HG03558 (cell line): Measurements from ENCODE around the gene TIMM21.

ENCODE experiments used
- ATAC-seq: cut with Tn5 transposase; IDR thresholded peaks from one replicate; pipeline ENCODE4 v1.9.1; 2021; ENCODE audit warnings: moderate number of reproducible peaks; ENCODE audit not compliant: unreplicated experiment; ENCODE audit errors: extremely low read depth

Gene TIMM21

DNA sequence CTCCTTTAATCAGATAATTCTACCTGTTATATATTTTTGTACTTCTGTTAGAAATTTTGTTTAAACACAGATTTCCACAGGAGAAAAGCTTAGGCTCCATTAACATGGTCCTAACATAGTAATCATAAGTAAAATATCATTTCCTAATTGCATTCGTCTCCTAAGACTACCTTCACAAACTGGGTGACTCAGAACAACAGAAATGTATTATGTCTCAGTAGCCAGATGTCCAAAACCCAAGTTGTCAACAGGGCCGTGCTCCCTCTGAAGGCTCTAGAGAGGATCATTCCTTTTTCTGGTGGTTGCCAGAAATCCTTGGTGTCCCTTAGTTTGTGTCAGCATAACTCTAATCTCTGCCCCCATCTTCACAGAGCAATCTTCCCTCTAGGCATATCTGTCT is 6.1 kb upstream of the TIMM21 start:
- ATAC-seq, result no peak

DNA sequence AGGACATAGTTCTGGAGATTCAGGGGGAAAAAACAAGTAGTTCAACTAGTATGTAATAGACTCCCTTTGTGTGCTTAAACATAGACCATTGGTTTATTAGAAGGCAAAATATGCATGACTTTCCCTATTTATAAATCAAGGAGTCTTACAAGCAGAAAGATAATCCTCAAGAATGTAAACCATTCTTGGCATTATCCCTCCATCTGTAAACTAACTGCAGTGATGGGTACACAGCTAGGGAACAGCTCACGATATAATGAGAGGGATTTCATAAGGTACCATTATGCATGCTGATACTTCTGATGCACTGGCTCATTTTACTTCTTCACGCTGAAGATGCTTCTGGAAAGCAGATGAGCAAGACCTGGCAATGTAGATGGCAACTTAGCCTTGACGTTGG is 1.6 kb upstream of the TIMM21 start:
- no peak for ATAC-seq

DNA sequence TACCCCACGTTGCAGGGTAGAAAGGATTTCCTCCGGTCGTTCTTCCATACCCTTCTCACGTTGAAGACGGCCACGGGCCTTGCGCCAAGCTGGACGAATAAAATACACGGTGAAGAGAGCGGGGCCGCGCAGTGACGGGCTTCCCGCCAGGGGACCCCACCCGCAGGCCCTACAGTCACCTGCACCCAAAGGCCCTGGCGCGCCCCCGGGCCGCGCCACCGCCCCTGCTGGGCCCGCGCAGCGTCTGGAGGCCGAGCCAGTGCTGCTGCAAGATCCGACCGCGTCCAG is 888 bp upstream of the TIMM21 start:
- no peak for ATAC-seq

DNA sequence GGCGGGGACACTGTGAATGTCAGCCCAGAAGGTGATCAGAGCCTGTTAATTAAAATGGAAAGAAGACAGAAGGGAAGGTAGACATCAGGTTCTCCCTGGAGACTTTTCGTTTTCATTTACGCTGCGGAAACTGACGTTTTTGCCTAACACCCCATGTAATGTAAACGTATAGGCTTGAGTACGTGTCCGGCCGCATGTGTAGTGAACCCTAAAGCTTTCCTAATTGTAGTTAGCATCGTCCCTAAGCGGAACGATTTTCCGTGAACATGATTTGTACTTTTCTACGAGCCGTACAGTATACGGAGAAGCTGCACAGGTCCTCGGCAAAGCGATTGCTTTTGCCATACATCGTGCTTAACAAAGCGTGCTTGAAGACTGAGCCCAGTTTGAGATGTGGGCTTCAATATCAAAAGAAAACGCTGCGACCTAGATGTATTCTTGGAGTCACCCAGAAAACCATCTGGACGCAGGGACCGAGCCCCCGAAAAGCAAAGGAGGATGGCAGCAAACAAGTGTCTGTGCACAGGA is 284 bp downstream of the TIMM21 start:
- ATAC-seq, result peak; percentile 0

DNA sequence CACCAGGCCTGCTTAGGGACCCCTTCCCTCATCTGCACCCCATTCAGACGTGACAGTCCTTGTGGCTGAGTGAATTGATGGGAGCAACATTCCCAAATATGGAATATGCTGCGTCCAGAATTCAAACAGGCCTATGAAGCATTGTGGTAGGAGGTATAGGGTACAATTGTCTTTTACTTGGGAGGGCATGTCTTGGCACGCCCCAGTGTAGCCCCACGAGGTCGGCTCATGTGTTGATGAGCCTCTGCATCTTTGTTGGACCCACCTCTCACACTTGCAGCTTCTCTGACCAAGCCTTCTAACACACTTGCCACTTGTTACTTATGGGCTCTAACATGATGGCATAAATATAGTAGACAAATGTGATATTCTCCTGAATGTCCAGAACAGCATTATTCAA is 1.6 kb downstream of the TIMM21 start:
- no peak for ATAC-seq

DNA sequence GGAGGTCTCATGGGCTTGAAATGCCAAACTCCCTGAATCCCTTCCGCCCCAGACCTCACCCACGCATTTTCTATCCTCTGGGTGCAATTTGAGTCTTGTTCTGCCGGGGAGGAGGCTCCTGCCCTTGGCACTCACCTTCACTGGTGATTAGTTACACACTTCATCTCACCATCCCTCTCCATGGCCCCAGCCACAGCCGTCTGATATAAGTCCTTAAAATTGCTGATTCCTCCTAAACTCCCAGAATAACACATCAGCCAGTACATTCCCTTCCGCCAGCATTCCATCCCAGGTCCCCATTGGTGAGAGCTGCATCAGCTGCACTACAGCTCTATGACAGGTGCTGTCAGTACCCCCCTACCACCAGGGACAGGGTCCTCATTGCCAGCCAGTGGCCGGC is 3.9 kb downstream of the TIMM21 start:
- ATAC-seq, result no peak

DNA sequence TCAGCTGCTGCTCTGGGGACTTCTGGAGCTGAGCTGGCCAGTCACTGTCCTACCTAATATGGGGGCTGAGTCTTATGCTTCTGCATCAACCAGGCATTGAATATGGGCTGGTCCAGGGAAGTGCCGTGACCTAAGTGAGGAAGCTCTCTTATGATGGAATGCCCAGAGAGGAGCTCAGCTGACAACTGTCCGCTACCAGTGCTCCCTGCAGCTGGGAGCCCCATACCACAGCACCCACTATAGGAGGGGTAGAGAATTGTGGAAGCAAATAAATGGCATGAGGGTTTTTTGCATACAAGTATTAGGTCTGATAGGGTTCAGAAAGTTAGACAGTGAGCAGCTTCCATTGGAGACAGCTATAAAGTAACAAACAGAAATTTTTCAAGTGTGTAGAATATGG is 4.5 kb downstream of the TIMM21 start:
- no peak for ATAC-seq

DNA sequence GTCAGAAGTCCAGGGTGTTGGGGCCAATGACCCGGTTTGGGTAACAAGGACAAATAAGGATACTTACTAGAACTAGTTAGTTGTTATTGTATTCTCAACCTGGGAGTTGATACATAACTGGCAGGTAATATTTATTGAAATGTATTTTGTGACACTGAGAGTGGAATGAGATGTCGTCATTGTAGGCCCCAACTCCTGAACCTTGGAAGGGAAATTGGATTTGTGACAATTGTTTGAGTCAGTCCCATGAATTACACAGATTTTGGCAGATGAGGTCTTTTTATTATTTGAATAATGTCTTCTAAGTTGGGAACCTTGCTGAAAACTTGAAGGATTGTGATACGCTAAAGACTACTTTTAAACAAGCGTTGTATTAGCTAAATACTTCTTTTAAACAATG is 5.1 kb downstream of the TIMM21 start:
- no peak for ATAC-seq

DNA sequence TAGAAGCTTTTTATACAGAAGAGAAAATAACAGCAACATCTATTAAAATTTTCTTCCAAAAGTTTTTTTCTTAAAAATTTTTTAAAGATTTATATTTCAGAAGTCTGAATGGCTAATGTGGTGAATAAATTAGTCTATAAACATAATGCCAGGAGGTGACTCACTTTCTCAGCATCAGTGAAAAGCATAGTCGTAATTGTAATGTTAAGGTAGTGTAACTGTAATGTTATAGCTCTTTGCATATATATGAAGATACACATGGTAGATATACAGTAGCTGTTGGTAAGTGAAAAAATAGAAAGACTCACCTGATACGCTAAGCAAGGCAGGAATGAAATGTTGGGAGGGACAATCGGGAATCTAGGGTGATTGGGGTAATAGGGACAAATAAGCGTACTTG is 5.5 kb downstream of the TIMM21 start:
- ATAC-seq, result no peak

DNA sequence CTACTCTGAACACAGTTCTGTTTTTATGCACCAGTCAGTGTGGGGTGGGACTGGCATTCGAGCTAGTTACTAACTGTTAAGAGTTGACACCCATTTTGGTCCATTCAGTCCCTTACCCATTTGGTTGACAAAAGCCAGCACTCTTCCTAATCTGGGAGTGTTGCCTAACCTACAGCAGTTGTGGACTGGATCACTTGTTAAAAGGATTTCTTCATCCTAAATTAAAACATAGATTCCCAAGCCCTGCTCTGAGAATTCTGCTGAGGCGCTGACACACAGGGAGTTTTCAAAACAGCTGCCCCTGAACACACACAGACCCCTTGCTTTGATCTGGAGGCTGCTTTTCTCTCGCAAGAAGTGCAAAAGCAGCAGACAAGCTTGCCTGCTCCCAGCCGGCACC is 6.4 kb downstream of the TIMM21 start:
- no peak for ATAC-seq

DNA sequence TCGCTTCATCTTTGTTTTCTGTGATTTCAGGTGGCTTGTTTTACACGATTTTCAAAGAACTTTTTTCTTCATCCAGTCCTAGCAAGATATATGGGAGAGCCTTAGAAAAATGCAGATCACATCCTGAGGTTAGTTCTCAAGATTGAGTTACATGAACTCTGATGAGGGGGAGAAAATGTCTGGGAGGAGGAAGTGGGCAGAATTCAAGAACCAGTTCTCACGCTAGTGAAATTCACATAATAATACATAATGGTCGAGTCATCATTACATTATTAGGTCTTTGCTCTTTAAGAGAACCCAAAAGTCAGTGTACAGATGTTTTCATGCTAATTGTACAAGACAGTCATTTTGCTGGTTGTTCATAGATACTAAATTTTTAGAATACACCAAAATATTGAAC is 7.0 kb downstream of the TIMM21 start:
- no peak for ATAC-seq

DNA sequence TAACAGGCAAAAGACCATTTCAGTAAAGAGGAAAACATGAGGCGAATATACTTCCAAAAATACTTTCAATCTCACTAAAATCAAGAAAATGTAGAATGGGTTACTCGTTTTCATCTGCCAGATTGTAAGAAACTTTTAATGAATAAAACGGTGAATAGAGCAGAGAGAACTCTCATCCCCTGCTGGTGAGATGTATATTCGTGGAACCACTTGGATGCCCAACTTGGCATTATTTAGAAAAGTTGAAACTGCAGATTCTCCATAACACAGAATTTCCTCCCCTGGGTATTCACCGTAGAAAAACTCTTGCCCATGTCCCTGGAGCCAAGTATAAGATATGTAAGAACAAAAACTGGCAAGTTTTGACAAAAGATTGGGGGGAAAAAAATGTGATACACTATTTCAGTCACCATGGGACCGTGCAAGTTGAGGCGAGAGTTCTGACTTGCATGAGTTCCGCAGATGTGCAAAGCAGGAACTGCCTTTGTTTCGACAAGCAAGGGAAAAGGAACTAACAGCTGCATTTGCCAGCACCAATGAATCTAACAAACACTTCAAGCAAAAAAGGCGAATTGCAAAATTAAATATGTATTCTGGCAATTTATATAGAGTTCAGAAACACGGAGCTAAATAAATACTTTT is 14.8 kb downstream of the TIMM21 start:
- no peak for ATAC-seq

DNA sequence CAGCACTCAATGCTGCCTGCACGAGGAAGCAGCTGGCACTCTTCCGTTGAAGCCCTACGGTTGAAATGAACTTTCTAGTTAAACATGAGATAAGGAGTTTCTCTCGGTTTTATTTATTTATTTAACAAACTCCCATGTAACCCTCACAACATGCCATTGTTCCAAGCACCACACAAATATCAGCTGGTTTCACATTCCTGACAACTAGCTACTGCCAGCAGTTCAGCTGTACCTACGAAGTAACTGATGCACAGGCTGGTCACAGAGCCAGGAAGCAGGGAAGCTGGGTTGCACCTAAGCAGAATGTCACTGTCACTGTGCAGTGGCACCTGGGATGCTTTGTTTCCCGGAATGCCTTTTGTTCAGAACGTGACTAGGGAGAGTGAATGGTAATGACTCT is 18.1 kb downstream of the TIMM21 start:
- ATAC-seq, result no peak

DNA sequence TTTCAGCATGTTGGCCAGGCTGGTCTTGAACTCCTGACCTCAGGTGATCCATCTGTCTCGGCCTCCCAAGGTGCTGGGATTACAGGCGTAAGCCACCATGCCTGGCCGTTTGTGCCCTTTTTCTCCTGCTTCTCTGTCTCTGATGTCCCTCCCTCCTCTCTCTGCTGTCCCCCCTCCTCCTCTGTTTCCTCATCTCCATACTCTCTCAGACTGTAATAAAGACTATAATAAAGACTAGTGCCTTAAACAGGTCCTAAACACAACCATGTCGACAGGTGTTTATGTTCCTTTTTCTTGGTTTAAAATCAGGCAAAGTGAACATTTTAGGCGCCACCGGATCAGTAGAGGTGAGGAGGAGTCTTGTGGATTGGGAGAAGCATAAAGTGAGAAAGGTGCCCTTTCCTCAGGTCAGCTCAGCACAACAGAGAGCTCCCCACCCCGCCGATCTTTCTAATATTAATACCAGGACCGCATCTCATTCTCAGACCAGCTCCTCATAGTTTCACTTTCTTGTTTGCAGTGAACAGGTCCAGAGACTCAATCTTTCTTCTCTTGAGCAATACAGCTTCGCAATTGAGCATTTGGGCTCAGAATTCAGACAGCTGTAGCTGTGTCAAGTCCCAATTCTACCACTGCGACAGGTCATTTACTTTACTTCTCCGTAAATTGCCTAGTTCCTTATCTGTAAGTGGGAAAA is 23.7 kb downstream of the TIMM21 start:
- peak; percentile 73 for ATAC-seq

DNA sequence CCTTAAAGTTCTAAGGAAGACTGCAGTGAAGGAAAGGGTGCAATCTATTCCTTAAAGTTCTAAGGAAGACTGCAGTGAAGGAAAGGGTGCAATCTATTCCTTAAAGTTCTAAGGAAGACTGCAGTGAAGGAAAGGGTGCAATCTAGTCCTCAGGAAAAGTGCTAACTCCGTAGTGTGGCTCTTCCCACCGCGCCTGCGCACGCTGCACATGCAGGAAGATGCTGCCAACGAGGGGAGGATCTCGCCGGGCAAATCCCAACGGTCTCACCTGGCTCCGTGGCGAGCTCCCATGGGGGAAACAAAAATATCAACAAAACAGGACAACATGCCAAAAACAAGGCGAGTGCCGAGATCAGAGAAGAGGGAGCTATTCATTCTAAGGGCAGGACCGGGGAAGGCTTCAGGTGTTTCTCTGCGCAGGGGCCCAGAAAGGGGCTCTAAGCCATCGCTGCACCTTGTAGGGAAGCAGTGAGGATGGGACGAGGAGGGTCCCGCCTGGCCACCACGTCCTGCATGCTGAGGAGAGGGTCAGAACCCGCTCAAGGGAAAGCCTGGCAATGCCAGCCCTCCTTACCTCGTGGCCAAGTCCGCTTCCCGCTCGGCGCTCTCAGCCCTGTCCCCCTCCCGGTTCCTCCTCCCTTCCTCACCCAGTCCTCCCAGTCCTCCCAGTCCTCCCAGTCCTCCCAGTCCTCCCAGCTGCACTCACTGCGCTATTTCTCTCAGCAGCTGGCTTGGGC is 24.5 kb downstream of the TIMM21 start:
- ATAC-seq, result no peak

DNA sequence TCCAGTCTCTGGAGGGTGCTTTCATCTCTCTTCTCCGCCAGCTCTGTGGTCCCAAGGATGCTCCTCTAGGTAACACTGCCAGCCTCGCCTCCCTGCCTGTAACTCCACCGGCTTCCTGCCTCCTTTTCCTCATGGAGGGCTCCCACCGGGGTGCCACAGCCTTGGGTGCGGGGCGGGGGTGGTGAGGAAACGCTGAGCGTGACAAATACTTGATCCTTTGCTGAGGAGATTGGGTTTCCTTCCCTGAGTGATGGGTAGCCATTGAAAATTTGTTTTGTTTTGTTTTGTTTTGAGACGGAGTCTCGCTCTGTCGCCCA is 25.1 kb downstream of the TIMM21 start:
- ATAC-seq, result no peak

DNA sequence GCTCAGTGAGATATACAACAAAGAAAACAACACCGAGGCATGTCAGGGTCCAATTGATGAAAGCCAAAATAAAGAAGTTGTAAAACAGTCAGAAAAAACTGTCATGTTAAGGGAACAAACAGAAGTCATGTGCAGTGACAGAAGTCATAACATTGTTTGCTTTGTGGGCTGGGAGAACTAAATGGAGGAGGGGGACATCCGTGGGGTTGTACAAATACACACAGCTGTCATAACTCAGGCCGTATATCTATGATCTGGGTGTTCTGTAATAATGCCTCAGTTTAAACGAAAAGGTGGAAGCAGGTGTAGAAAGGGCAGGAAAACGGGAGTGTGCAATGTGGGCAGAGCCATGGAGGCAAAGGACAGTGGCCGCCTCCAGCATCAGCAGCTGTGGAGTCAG is 27.3 kb downstream of the TIMM21 start:
- no peak for ATAC-seq

DNA sequence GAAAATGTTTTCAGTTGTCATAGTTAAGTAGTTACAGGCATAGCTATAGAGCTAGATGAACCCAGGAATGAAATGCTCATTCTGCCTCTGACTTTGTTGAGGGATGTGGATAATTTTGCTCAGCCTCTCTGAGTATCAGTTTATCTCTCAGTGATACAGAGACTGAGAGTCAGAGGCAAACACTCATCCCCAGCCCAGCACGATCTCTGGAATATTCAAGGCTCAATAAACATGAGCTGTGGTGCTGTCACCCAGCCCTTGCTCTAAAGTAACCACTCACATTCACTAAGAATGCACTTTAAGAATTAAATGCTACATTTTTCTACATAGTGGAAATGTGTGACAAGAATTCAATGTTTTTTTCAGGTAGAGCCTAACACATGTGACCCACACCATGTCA is 30.6 kb downstream of the TIMM21 start:
- no peak for ATAC-seq

DNA sequence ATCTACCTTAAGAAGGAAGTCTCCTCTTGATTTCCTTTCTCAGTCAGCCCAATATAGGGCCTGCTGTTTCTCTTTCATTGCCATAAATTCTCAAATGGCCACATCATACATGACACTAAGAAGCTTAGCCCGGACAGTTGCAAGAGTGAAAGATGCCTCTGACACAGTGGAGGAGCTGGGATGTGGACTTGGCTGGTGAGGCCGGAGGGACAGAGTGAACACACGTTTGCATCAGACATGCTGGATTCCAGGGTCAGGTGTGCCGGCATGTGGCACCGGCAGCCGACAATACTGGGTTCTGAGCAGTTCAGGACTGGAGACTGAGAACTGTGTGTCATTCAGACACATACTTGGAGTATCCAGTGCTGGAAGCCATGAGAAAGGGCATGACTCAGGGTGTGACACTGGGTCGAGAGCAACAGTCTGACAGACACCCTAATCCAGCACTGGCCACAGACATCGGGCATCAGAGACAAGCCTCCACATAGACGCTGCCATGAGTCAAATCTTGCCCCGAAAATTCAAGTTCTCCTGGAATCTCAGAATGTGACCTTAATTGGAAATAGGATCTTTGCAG is 31.4 kb downstream of the TIMM21 start:
- ATAC-seq, result no peak

DNA sequence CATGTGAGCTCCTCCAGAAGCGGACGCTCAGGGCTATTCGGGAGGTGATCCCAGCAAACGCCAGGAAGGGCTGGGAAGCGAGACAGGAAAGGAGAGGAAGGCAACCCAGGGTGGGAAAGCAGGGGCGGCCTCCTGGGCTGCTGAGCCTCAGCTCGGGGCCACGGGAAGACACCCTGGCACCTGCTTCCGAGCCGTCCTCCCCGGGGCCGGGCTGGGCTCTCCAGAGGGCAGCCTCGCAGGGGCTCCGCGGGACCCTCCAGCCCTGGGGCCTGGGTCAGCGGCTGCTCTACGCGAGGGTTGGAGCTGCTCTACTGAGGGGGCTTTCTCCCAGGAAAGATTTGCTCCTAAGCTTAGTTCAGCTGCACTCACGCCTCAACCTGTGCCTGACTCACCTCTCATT is 34.0 kb downstream of the TIMM21 start:
- no peak for ATAC-seq

DNA sequence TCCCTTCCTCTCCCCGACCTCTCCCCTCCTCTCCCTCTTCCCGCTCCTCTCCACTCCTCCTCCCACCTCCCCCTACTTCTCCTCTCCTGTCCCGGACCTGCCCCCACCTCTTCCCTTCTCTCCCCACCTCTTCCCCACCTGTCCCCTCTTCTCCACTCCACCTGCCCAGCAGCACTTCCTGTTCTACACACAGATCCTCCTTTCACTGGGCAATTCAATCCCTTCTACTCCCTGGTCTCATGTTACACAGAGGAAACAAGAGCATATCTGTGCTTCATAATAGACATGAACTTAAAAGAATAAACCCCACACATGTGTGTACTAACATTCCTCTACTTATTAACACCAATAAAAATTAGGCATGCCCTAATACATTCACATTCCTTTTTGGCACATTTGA is 34.8 kb downstream of the TIMM21 start:
- no peak for ATAC-seq
